ENCODE measurements around the gene KIF16B. TPM values are rescaled to one million over a fixed set of nuclear protein-coding genes. Genes with fewer than 3 reads are reported as not detected.
"Not testable (repeated sequence)": the region's sequence is repeated elsewhere in the genome, so short reads cannot be mapped to it uniquely, and the experiment has no call there.

Gene KIF16B
- total and polyA plus RNA-seq, 8 donors: 5.0 to 59.8 (median 24.2) TPM

GRCh38 chr20:16230402-16230801 is 342.8 kb downstream of the KIF16B start:
- no peak overlapping the region for H3K4me3 ChIP-seq
- no peak overlapping the region for H3K27ac ChIP-seq
- H3K27me3 ChIP-seq: no peaks in the 10 kb centered on the region
- no peak for DNase-seq
- no peaks in the 10 kb centered on the region for H3K9me3 ChIP-seq
- intact Hi-C loops (cut with DNase I; ENCODE audit: low total_unique reads): no loop called here
- no peaks in the 10 kb centered on the region for H3K4me1 ChIP-seq
- no peak for TF ChIP-seq POLR2A (IDR thresholded peaks at IDR 0.05)
- no peak for TF ChIP-seq EP300 (IDR thresholded peaks at IDR 0.05)
- no peak for TF ChIP-seq POLR2AphosphoS5 (IDR thresholded peaks at IDR 0.05)
- TF ChIP-seq, protein P1, sequence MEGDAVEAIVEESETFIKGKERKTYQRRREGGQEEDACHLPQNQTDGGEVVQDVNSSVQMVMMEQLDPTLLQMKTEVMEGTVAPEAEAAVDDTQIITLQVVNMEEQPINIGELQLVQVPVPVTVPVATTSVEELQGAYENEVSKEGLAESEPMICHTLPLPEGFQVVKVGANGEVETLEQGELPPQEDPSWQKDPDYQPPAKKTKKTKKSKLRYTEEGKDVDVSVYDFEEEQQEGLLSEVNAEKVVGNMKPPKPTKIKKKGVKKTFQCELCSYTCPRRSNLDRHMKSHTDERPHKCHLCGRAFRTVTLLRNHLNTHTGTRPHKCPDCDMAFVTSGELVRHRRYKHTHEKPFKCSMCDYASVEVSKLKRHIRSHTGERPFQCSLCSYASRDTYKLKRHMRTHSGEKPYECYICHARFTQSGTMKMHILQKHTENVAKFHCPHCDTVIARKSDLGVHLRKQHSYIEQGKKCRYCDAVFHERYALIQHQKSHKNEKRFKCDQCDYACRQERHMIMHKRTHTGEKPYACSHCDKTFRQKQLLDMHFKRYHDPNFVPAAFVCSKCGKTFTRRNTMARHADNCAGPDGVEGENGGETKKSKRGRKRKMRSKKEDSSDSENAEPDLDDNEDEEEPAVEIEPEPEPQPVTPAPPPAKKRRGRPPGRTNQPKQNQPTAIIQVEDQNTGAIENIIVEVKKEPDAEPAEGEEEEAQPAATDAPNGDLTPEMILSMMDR (IDR thresholded peaks at IDR 0.05): no peak
- no peaks in the 10 kb centered on the region for H3K36me3 ChIP-seq

DNA sequence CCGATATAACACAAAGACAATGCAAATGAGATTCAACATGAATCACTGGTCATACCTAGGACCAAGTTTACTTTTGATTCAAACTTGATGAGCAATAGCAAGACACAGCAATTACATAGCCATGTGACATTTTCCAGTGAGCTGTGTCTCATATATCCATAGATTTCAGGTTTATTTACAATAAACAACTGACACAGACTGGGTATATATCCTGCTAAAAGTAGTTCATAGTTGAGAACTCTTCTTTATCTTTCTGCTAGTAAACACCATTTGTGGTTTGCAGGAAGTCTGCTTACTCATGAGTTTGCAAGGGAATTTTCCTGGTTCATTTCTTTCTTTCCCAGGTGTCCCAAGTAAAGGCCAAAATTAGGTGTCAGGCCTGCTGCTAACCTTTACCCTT is 343.4 kb downstream of the KIF16B start:
- Histone ChIP-seq H3K4me1 (no peaks in the 10 kb centered on the region), H3K36me3 (no peaks in the 10 kb centered on the region), H3K27ac (no peak overlapping the region), H3K9me3 (no peaks in the 10 kb centered on the region), H3K4me3 (no peak overlapping the region), H3K27me3 (no peaks in the 10 kb centered on the region)
- no peak for DNase-seq
- intact Hi-C loops (cut with DNase I; ENCODE audit: low total_unique reads): no loop called here
- 86 to 97% (median 93%) methylated on average over 1 of the region's 1 CpG for WGBS, 5 donors
- TF ChIP-seq POLR2AphosphoS5 (IDR thresholded peaks at IDR 0.05) (no peak), EP300 (IDR thresholded peaks at IDR 0.05) (no peak), POLR2A (IDR thresholded peaks at IDR 0.05) (no peak)
- TF ChIP-seq, protein P1 (IDR thresholded peaks at IDR 0.05): no peak

DNA sequence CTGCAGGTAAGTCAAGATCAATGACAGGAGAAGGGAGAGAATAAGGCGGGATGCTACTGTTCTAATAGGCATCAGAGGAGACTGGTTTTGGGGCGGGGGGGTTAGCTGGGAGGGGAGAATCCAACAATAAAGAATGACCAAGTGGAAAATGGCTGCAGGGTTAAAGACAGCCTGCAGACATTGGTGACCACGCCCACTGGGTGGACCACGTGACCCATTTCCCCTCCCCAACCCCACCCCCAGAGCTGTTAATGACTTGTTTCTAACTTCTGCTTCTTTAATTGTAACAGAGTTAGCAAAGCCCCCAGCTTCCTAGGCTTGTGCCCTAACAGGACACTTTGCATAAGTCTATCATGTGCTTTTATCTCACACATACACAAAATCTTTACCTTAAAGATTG is 344.5 kb downstream of the KIF16B start:
- intact Hi-C loops (cut with DNase I; ENCODE audit: low total_unique reads): no loop called here
- no peak for TF ChIP-seq EP300 (IDR thresholded peaks at IDR 0.05)
- 85 to 95% (median 88%) methylated on average over 4 of the region's 4 CpGs for WGBS, 5 donors
- Histone ChIP-seq H3K36me3 (no peaks in the 10 kb centered on the region), H3K27ac (no peak overlapping the region), H3K4me1 (no peaks in the 10 kb centered on the region), H3K9me3 (no peaks in the 10 kb centered on the region), H3K4me3 (no peak overlapping the region), H3K27me3 (no peaks in the 10 kb centered on the region)
- DNase-seq: no peak

- H3K36me3 ChIP-seq; H3K4me1 ChIP-seq; H3K4me3 ChIP-seq; DNase-seq; H3K27ac ChIP-seq; H3K9me3 ChIP-seq; H3K27me3 ChIP-seq; intact Hi-C loops (cut with DNase I; ENCODE audit: low total_unique reads): not testable (repeated sequence)
- WGBS, 5 donors: 85 to 93% (median 90%) methylated on average over 5 to 14 of the region's 27 CpGs; no CpG with 5 or more reads in 2 of the 5 donors
Measured at GRCh38 chr20:16226961-16227360, 346.3 kb downstream of the KIF16B start.

DNA sequence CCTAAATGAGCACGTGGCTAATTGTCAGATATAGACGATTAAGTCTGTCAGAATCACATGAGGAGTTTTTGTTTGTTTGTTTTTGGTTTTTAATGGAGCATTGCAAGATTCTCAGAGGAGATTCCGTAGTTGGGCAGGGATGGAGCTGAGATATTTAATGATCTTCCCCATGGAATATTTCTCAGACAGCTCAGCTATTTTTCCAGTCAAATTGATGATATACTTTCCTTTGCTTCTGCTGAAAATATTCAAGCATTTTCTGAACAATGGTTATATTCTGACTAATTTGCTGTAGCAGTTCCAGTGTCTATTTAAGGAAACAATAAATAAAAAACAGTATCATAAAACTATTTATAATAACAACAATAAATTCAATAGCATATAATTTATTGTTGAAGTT is 348.4 kb downstream of the KIF16B start:
- 57 to 67% (median 63%) methylated on average over 3 of the region's 3 CpGs for WGBS, 5 donors
- DNase-seq: peak in 1 of 2 donors; percentile 24
- no peak for TF ChIP-seq POLR2A (IDR thresholded peaks at IDR 0.05)
- TF ChIP-seq, protein P1 (IDR thresholded peaks at IDR 0.05): no peak
- no peak for TF ChIP-seq POLR2AphosphoS5 (IDR thresholded peaks at IDR 0.05)
- no peak for TF ChIP-seq EP300 (IDR thresholded peaks at IDR 0.05)
- no peaks in the 10 kb centered on the region for H3K4me1 ChIP-seq
- intact Hi-C loops (cut with DNase I; ENCODE audit: low total_unique reads): no loop called here
- H3K27ac ChIP-seq: no peak overlapping the region
- H3K4me3 ChIP-seq: no peak overlapping the region
- no peaks in the 10 kb centered on the region for H3K9me3 ChIP-seq
- H3K36me3 ChIP-seq: no peaks in the 10 kb centered on the region
- H3K27me3 ChIP-seq: no peaks in the 10 kb centered on the region

Data from stomach (tissue), 9 donors.